ENCODE data around the gene VWA2.

VWA2 gene

GRCh38 chr10:114250236-114250635 is 11.2 kb downstream of the VWA2 start:
- no peak for DNase-seq (ENCODE audit: low spot score)

GRCh38 chr10:114250716-114251115 is 11.7 kb downstream of the VWA2 start:
- DNase-seq (ENCODE audit: low spot score), result no peak

GRCh38 chr10:114252092-114252491 is 13.0 kb downstream of the VWA2 start:
- DNase-seq (ENCODE audit: low spot score), result no peak

GRCh38 chr10:114252883-114253282 is 13.8 kb downstream of the VWA2 start:
- DNase-seq (ENCODE audit: low spot score), result no peak

DNA sequence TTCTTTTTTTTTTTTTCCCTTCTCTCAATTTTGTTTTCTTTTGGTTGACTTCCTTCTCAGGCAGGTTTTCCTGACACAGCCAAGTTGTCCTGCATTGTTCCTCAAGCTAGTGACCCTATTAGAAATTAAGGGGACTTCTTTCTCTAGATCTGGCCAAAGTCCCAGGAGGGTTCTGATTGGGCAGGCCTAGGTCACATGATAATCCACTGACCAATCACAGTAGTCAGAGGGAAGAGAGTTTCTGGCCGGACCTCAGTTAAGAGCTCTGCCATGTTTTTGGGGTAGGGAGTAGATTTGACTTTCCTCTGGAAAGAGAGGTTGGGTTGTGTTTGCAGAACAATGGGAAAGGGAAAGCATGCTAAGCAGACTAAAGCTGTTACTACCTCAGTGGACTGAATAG is 16.2 kb downstream of the VWA2 start:
- DNase-seq (ENCODE audit: low spot score), result no peak

GRCh38 chr10:114256008-114256765 is 17.1 kb downstream of the VWA2 start:
- no peak for DNase-seq (ENCODE audit: low spot score)

- no peak for DNase-seq (ENCODE audit: low spot score)
Observed at GRCh38 chr10:114256822-114257221, 17.8 kb downstream of the VWA2 start.

- DNase-seq (ENCODE audit: low spot score), result no peak
Observed at GRCh38 chr10:114257498-114257897, 18.4 kb downstream of the VWA2 start.

DNA sequence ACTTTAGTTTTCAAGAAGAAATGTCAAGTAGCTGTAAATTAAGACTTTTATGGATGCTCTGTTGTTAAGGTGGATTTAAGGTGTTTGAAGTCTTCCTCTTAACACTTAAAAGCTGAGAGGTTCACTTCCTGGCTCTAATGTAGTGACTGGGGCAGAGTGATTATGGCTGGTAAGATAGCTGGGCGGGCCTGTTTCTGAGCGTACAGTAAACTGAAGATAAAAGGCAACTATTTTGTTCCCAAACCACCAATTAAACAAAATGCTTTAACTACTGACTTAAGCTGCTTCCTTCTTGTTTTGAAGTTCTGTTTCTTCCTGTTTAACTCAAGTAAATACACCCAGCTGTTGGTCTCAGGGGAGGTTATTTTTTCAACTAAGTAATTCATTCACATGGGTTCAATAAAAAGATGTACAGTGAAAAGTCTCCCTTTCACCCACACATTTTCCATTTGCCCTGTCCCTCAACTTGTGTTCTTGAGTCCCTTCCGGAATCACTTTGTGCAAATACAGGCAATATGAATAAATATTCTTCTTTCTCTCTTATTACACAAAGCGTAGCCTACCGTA is 19.3 kb downstream of the VWA2 start:
- no peak for DNase-seq (ENCODE audit: low spot score)

DNA sequence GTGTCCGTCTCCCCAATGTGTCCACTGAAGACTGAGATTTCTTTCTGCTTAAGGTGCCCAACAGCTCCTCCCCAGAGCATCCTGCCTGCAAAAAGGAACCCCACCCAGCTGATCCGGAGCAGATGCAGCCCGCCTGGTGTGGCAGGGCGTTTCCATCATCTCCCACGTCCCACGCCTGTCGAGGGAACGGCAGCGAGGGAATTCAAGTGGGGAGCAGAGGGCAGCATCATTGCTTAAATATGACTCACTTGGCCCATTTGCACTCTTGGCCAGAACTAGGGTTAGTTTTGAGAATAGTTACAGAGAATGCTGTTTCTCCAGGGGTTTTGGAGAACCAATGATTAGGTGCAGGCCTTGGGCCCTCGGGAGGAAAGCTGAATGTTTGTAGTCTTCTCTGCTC is 20.8 kb downstream of the VWA2 start:
- peak; percentile 80 for DNase-seq (ENCODE audit: low spot score)

- DNase-seq (ENCODE audit: low spot score), result no peak
Observed at GRCh38 chr10:114260366-114260765, 21.3 kb downstream of the VWA2 start.

DNA sequence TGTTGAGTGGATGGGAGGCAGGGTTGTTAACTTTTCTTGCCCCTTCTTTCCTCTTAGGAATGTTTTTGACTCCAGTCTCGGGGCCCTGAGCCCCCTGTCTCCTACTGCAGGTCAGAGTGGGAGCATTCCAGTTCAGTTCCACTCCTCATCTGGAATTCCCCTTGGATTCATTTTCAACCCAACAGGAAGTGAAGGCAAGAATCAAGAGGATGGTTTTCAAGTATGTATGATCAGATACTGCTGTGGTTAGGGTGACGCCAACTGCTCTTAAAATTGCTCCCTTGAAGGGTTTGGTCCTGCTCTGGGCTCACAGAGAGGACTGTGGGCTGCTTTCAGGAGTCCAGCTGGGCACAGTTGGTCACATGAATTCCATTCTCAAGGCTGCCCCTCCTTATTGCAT is 22.0 kb downstream of the VWA2 start:
- DNase-seq (ENCODE audit: low spot score), result peak; percentile 34

DNA sequence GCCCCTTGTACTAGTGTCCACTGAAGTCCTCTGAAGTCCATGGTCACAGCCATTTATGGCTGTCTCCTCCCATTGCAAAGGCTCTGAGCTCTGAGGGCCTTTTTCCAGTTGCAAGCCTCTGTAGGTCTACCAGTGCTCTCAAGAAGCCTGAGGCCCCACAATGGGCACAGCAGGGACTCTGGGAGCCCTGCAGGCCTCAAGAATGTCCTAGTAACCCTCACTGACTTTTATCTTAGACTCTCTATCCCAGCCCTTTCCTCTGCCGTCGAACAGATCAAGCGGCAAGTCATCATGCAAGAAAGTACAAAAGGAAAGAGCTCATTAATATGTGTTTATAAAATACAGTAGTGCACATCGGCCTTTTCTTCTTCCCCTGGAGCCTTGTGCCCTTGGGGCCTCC is 23.4 kb downstream of the VWA2 start:
- no peak for DNase-seq (ENCODE audit: low spot score)

DNA sequence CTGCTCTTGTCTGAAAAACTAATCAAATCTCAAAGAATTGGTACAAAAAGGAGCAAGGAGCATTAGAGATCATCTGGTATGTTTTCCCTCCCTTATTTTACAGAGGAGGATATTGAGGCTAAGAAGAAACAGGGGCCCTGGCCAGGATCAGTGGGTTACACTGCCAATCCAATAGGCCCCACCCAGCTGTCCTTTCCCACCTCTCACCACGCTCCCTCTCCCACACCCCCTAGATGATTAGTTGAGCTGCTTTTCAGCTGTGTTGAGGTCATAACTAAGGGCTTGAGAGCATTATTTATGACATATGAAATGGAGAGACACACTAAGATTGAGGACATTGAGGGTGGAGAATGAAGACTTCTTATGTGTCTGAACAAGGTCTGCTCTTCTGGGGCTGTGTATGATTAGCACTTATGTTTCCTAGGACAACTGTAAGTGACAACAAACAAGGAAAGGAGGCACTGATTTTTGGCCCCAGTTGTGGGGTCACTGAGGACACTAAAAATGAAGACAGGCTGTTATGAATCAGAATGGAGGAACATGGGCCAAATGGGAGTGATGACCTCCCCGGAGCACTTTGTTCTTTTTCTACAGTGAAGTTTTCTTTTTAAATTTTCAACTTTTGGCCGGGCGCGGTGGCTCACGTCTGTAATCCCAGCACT is 26.5 kb downstream of the VWA2 start:
- DNase-seq (ENCODE audit: low spot score), result no peak

GRCh38 chr10:114266521-114266920 is 27.5 kb downstream of the VWA2 start:
- DNase-seq (ENCODE audit: low spot score), result peak; percentile 52

DNA sequence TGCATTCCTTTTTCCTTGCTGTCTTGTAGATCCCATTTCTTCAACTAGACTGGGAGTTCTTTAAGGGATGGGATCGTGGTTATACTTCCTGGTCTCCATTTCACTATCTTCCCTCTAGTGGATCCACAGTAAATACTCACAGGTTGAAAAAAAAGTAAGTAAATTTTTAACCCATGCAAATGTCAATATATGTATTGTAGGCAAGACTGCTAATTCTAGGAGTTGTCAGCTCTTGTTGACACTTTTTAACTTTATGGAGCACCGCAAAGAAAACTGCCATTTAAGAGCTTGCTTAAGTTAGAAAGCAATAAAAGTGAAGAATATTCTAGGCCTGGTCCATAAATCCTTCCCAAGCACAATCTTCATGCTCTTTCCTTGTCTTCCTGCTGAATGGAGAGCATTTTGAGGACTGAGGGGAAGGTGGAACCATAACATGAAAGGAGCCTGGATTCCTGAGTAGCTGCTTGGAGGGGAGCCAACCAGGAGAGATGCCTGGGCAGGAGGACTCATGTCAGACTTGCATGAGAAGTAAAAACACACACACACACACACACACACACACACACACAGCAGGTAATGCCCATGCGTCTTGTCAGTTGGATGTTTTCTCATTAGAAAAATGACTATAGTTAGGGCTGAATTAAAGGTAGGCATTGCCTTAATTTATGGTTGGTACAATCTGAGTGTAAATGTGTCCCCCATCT is 32.2 kb downstream of the VWA2 start:
- DNase-seq (ENCODE audit: low spot score), result no peak

- DNase-seq (ENCODE audit: low spot score), result peak; percentile 87
Observed at GRCh38 chr10:114271779-114272167, 32.7 kb downstream of the VWA2 start.

- DNase-seq (ENCODE audit: low spot score), result no peak
Observed at GRCh38 chr10:114272696-114273095, 33.6 kb downstream of the VWA2 start.

DNA sequence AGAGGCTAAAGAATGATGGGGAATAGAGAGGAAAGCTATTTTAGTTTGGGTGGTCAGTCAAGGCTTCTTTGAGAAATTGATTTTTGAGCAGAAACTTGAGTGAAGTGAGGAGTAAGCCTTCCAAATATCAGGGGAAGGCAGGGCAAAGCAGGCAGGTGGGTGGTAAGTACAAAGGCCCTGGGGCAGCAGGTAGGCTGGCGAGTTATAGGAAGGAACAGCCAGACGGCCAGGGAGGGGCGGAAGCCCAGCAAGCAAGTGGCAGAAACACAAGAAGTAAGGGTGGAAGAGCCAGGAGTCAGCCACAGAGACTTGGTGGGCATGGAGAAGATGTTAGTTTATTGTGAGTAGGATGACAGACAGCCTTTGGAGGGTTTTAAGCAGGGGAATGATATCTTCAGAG is 34.9 kb downstream of the VWA2 start:
- DNase-seq (ENCODE audit: low spot score), result no peak

GRCh38 chr10:114274616-114275453 is 35.8 kb downstream of the VWA2 start:
- DNase-seq (ENCODE audit: low spot score), result no peak

GRCh38 chr10:114276066-114276465 is 37.0 kb downstream of the VWA2 start:
- DNase-seq (ENCODE audit: low spot score), result no peak

DNA sequence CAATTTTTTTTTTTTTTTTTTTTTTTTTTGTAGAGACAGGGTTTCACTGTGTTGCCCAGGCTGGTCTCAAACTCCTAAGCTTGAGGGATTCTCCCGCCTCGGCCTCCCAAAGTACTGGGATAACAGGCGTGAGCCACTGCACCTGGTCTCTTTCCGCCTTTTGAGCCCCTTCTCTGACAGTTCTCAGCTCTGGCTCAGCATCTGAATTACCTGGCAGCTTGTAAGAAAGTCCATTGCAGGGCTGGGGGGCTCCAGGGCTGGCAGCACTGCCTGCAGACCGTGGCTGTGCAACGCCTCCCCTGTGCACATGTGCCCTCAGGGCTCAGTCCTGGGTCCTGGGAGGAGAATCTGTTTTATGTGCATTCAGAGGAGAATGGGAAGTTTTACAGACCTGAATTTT is 37.6 kb downstream of the VWA2 start:
- no peak for DNase-seq (ENCODE audit: low spot score)
